ENCODE data around the gene MGAT4A.

Gene MGAT4A

GRCh38 chr2:98771721-98772524 lies 41.0 kb upstream of the MGAT4A start:
- no peaks in the 10 kb centered on the region for H3K79me2 ChIP-seq (ENCODE audit: control insufficient read depth, insufficient read depth, low read length, unreplicated experiment)
- H3K36me3 ChIP-seq (ENCODE audit: insufficient read depth, low read length): no peaks in the 10 kb centered on the region
- H3K27ac ChIP-seq (ENCODE audit: low read depth, low read length): no peak overlapping the region
- H3K4me1 ChIP-seq (ENCODE audit: control insufficient read depth, insufficient read depth, low read length, unreplicated experiment): peaks cover 9% of the 10 kb centered on the region
- peaks cover 40% of the 10 kb centered on the region for H3K27me3 ChIP-seq (ENCODE audit: insufficient read depth, low read length)
- no peak overlapping the region for H2AFZ ChIP-seq (ENCODE audit: low read length, unreplicated experiment)
- no peak overlapping the region for H3K4me3 ChIP-seq (ENCODE audit: low read depth, low read length)

GRCh38 chr2:98771264-98771663 lies 40.3 kb upstream of the MGAT4A start:
- Histone ChIP-seq H3K4me3 (ENCODE audit: low read depth, low read length) (no peak overlapping the region), H3K79me2 (ENCODE audit: control insufficient read depth, insufficient read depth, low read length, unreplicated experiment) (no peaks in the 10 kb centered on the region), H3K27me3 (ENCODE audit: insufficient read depth, low read length) (peaks cover 40% of the 10 kb centered on the region), H3K4me1 (ENCODE audit: control insufficient read depth, insufficient read depth, low read length, unreplicated experiment) (peaks cover 9% of the 10 kb centered on the region), H3K27ac (ENCODE audit: low read depth, low read length) (no peak overlapping the region), H2AFZ (ENCODE audit: low read length, unreplicated experiment) (no peak overlapping the region), H3K36me3 (ENCODE audit: insufficient read depth, low read length) (no peaks in the 10 kb centered on the region)

- Histone ChIP-seq H3K4me1 (ENCODE audit: control insufficient read depth, insufficient read depth, low read length, unreplicated experiment) (peaks cover 9% of the 10 kb centered on the region), H2AFZ (ENCODE audit: low read length, unreplicated experiment) (no peak overlapping the region), H3K27ac (ENCODE audit: low read depth, low read length) (no peak overlapping the region), H3K36me3 (ENCODE audit: insufficient read depth, low read length) (no peaks in the 10 kb centered on the region), H3K27me3 (ENCODE audit: insufficient read depth, low read length) (peaks cover 34% of the 10 kb centered on the region), H3K4me3 (ENCODE audit: low read depth, low read length) (no peak overlapping the region), H3K79me2 (ENCODE audit: control insufficient read depth, insufficient read depth, low read length, unreplicated experiment) (no peaks in the 10 kb centered on the region)
These were observed 38.9 kb upstream of the MGAT4A start for GRCh38 chr2:98769784-98770183.

GRCh38 chr2:98769114-98769476 lies 38.2 kb upstream of the MGAT4A start:
- Histone ChIP-seq H3K4me3 (ENCODE audit: low read depth, low read length) (no peak overlapping the region), H2AFZ (ENCODE audit: low read length, unreplicated experiment) (no peak overlapping the region), H3K79me2 (ENCODE audit: control insufficient read depth, insufficient read depth, low read length, unreplicated experiment) (no peaks in the 10 kb centered on the region), H3K36me3 (ENCODE audit: insufficient read depth, low read length) (no peaks in the 10 kb centered on the region), H3K27ac (ENCODE audit: low read depth, low read length) (no peak overlapping the region), H3K4me1 (ENCODE audit: control insufficient read depth, insufficient read depth, low read length, unreplicated experiment) (peaks cover 9% of the 10 kb centered on the region), H3K27me3 (ENCODE audit: insufficient read depth, low read length) (peaks cover 27% of the 10 kb centered on the region)

GRCh38 chr2:98768384-98769113 lies 37.6 kb upstream of the MGAT4A start:
- Histone ChIP-seq H3K79me2 (ENCODE audit: control insufficient read depth, insufficient read depth, low read length, unreplicated experiment) (no peaks in the 10 kb centered on the region), H3K27me3 (ENCODE audit: insufficient read depth, low read length) (peaks cover 23% of the 10 kb centered on the region), H3K36me3 (ENCODE audit: insufficient read depth, low read length) (no peaks in the 10 kb centered on the region), H2AFZ (ENCODE audit: low read length, unreplicated experiment) (no peak overlapping the region), H3K4me1 (ENCODE audit: control insufficient read depth, insufficient read depth, low read length, unreplicated experiment) (peaks cover 9% of the 10 kb centered on the region), H3K27ac (ENCODE audit: low read depth, low read length) (no peak overlapping the region), H3K4me3 (ENCODE audit: low read depth, low read length) (no peak overlapping the region)

- no peaks in the 10 kb centered on the region for H3K36me3 ChIP-seq (ENCODE audit: insufficient read depth, low read length)
- no peaks in the 10 kb centered on the region for H3K27me3 ChIP-seq (ENCODE audit: insufficient read depth, low read length)
- peaks cover 9% of the 10 kb centered on the region for H3K4me1 ChIP-seq (ENCODE audit: control insufficient read depth, insufficient read depth, low read length, unreplicated experiment)
- H3K79me2 ChIP-seq (ENCODE audit: control insufficient read depth, insufficient read depth, low read length, unreplicated experiment): no peaks in the 10 kb centered on the region
- no peak overlapping the region for H2AFZ ChIP-seq (ENCODE audit: low read length, unreplicated experiment)
- no peak overlapping the region for H3K27ac ChIP-seq (ENCODE audit: low read depth, low read length)
- no peak overlapping the region for H3K4me3 ChIP-seq (ENCODE audit: low read depth, low read length)
These were observed 33.6 kb upstream of the MGAT4A start for GRCh38 chr2:98764499-98764898.

GRCh38 chr2:98763209-98763951 lies 32.4 kb upstream of the MGAT4A start:
- H3K79me2 ChIP-seq (ENCODE audit: control insufficient read depth, insufficient read depth, low read length, unreplicated experiment): no peaks in the 10 kb centered on the region
- no peak overlapping the region for H2AFZ ChIP-seq (ENCODE audit: low read length, unreplicated experiment)
- peaks cover 4% of the 10 kb centered on the region for H3K4me1 ChIP-seq (ENCODE audit: control insufficient read depth, insufficient read depth, low read length, unreplicated experiment)
- no peak overlapping the region for H3K4me3 ChIP-seq (ENCODE audit: low read depth, low read length)
- no peaks in the 10 kb centered on the region for H3K27me3 ChIP-seq (ENCODE audit: insufficient read depth, low read length)
- H3K36me3 ChIP-seq (ENCODE audit: insufficient read depth, low read length): no peaks in the 10 kb centered on the region
- H3K27ac ChIP-seq (ENCODE audit: low read depth, low read length): no peak overlapping the region

GRCh38 chr2:98761909-98762308 lies 31.0 kb upstream of the MGAT4A start:
- peaks cover 14% of the 10 kb centered on the region for H3K4me1 ChIP-seq (ENCODE audit: control insufficient read depth, insufficient read depth, low read length, unreplicated experiment)
- H3K79me2 ChIP-seq (ENCODE audit: control insufficient read depth, insufficient read depth, low read length, unreplicated experiment): no peaks in the 10 kb centered on the region
- H3K36me3 ChIP-seq (ENCODE audit: insufficient read depth, low read length): no peaks in the 10 kb centered on the region
- no peak overlapping the region for H2AFZ ChIP-seq (ENCODE audit: low read length, unreplicated experiment)
- H3K4me3 ChIP-seq (ENCODE audit: low read depth, low read length): no peak overlapping the region
- H3K27me3 ChIP-seq (ENCODE audit: insufficient read depth, low read length): no peaks in the 10 kb centered on the region
- no peak overlapping the region for H3K27ac ChIP-seq (ENCODE audit: low read depth, low read length)

- no peaks in the 10 kb centered on the region for H3K27me3 ChIP-seq (ENCODE audit: insufficient read depth, low read length)
- H3K4me1 ChIP-seq (ENCODE audit: control insufficient read depth, insufficient read depth, low read length, unreplicated experiment): peaks cover 14% of the 10 kb centered on the region
- H2AFZ ChIP-seq (ENCODE audit: low read length, unreplicated experiment): no peak overlapping the region
- no peaks in the 10 kb centered on the region for H3K79me2 ChIP-seq (ENCODE audit: control insufficient read depth, insufficient read depth, low read length, unreplicated experiment)
- H3K27ac ChIP-seq (ENCODE audit: low read depth, low read length): no peak overlapping the region
- no peaks in the 10 kb centered on the region for H3K36me3 ChIP-seq (ENCODE audit: insufficient read depth, low read length)
- H3K4me3 ChIP-seq (ENCODE audit: low read depth, low read length): no peak overlapping the region
These were observed 30.4 kb upstream of the MGAT4A start for GRCh38 chr2:98761267-98761781.

GRCh38 chr2:98759827-98760625 lies 29.1 kb upstream of the MGAT4A start:
- no peaks in the 10 kb centered on the region for H3K79me2 ChIP-seq (ENCODE audit: control insufficient read depth, insufficient read depth, low read length, unreplicated experiment)
- no peak overlapping the region for H2AFZ ChIP-seq (ENCODE audit: low read length, unreplicated experiment)
- H3K36me3 ChIP-seq (ENCODE audit: insufficient read depth, low read length): no peaks in the 10 kb centered on the region
- H3K27me3 ChIP-seq (ENCODE audit: insufficient read depth, low read length): peaks cover 4% of the 10 kb centered on the region; the same call in 1 of the 2 replicates
- peaks cover 14% of the 10 kb centered on the region for H3K4me1 ChIP-seq (ENCODE audit: control insufficient read depth, insufficient read depth, low read length, unreplicated experiment)
- no peak overlapping the region for H3K4me3 ChIP-seq (ENCODE audit: low read depth, low read length)
- H3K27ac ChIP-seq (ENCODE audit: low read depth, low read length): no peak overlapping the region
